AG09309 (cell line): ENCODE measurements around the gene COG7.

Experiments
- DNase-seq: peaks from one replicate; pipeline ENCODE4 v3.0.0-alpha.2; 2010; ENCODE audit warnings: low read depth
- H3K4me3 ChIP-seq: 2 replicates; pipeline ENCODE4 v1.5.1; 2011; ENCODE audit warnings: mild to moderate bottlenecking, low read depth, low read length, moderate library complexity; ENCODE audit not compliant: control insufficient read depth
- TF ChIP-seq, protein P1 (sequence below): IDR thresholded peaks from 2 replicates; pipeline ENCODE4 v1.5.1; 2011; ENCODE audit warnings: mild to moderate bottlenecking, low read depth, low read length, inconsistent platforms; ENCODE audit not compliant: insufficient read depth, control insufficient read depth; ENCODE audit errors: missing control alignments

COG7 gene

DNA sequence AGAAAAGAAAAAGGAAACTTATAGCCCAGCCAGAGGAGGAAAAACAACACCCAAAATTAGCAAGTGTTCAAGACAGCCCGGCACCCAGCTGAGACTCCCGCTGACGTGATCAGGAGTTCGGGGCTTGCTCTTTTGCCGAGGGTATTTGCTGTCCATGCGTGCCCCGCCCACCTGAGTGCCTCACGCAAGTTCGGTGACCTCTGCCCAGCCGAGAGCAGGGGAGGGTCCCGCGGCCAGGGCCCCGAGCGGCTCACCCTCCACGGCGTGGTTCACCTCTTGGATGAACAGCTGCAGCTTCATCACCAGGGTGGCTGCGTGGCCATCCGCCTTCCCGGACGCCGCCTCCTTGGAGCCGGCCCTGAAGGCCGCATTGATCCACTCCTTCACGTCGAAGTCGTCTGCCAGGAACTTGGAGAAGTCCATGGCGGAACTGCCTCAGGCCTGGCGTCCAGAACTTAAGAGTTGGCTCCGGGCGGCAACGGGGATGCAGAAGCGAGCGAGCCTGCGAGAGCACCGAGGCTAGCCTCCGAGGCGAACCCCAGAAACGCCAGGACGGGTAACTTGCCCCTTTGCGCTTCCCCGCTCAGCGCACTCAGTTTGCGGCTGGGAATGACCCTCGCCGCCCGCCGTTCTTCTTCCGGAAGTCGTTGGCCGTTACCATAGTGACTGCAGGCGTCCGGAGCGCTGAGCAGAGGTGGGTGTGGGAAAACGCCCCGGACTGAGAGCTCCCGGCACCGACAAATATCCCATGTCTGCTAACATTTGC is at the start of gene COG7:
TSS of gene COG7 (minus strand) at position 618 of the 766 bp plus-strand sequence. CDS start at position 423, 195 bp downstream.
- peak within 1 kb of the TSS; percentile 71 for H3K4me3 ChIP-seq
- TF ChIP-seq, protein P1, sequence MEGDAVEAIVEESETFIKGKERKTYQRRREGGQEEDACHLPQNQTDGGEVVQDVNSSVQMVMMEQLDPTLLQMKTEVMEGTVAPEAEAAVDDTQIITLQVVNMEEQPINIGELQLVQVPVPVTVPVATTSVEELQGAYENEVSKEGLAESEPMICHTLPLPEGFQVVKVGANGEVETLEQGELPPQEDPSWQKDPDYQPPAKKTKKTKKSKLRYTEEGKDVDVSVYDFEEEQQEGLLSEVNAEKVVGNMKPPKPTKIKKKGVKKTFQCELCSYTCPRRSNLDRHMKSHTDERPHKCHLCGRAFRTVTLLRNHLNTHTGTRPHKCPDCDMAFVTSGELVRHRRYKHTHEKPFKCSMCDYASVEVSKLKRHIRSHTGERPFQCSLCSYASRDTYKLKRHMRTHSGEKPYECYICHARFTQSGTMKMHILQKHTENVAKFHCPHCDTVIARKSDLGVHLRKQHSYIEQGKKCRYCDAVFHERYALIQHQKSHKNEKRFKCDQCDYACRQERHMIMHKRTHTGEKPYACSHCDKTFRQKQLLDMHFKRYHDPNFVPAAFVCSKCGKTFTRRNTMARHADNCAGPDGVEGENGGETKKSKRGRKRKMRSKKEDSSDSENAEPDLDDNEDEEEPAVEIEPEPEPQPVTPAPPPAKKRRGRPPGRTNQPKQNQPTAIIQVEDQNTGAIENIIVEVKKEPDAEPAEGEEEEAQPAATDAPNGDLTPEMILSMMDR, result no peak
- DNase-seq, result no peak

- DNase-seq, result no peak
- no peak overlapping the region for H3K4me3 ChIP-seq
- TF ChIP-seq, protein P1, result no peak
Measured at GRCh38 chr16:23502466-23502865, 49.5 kb upstream of the COG7 start.

- TF ChIP-seq, protein P1, result no peak
- no peak for DNase-seq
- no peak overlapping the region for H3K4me3 ChIP-seq
Measured at GRCh38 chr16:23501291-23501690, 48.3 kb upstream of the COG7 start.

DNA sequence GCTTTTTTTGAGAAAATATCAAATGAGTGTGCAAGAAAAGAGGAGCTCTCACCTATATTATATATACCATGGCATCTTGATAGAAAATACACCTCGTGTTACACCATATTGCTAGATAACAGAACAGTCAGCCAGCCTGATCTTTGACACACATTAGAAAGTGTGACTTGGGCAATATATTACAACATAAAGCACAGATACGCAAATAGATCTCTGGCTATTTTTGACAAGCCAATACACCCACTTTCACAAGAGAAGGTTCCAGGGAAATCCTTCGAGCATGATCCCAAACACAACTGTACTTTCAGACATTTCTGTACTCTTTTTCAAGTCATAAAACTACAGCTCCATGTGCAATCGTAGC is 47.9 kb upstream of the COG7 start:
- no peak for DNase-seq
- H3K4me3 ChIP-seq, result no peak overlapping the region
- TF ChIP-seq, protein P1, result no peak

DNA sequence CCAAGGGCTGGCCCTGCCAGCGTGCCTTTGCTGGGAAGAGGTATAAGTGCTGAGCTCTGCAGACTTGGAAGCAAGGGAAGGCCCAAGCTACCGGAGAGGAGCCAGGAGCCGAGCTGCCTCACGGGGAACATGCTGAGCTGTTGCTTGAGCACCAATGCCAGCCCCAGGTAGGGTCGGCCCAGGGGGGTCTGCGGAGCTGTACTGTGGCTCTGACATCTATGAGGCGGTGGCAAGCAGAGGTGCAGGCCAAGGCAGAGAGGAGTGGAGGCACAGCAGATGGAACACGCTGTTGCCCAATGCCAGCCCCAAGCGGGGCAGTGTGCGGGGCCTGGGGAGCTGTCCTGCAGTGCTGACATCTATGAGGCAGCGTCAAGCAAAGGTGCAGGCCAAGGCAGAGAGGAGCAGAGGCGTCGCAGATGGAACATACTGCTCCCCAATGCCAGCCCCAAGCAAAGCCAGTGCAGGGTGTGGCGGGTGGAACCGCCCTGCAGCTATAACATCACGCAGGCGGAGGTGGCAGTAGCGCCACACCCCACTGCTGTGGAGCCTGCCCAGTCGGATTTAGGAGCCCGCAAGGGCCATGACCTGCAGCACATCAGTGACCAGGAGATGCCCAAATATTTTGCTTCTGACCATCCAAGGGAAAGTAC is 47.3 kb upstream of the COG7 start:
- TF ChIP-seq, protein P1, result no peak
- H3K4me3 ChIP-seq, result no peak overlapping the region
- no peak for DNase-seq

GRCh38 chr16:23499801-23500200 is 46.8 kb upstream of the COG7 start:
- no peak overlapping the region for H3K4me3 ChIP-seq
- DNase-seq, result no peak
- TF ChIP-seq, protein P1, result no peak

GRCh38 chr16:23498863-23499262 is 45.9 kb upstream of the COG7 start:
- no peak for DNase-seq
- TF ChIP-seq, protein P1, result no peak

More at GRCh38 chr16:23498863-23499262, 45.9 kb upstream of the COG7 start:
- H3K4me3 ChIP-seq, result no peak overlapping the region
